ENCODE results near the gene EPC2. TPM values are rescaled to one million over a fixed set of nuclear protein-coding genes. Genes with fewer than 3 reads are reported as not detected.

The EPC2 gene
- total RNA-seq, 1 donor from 2014 or later: 39.3 TPM

DNA sequence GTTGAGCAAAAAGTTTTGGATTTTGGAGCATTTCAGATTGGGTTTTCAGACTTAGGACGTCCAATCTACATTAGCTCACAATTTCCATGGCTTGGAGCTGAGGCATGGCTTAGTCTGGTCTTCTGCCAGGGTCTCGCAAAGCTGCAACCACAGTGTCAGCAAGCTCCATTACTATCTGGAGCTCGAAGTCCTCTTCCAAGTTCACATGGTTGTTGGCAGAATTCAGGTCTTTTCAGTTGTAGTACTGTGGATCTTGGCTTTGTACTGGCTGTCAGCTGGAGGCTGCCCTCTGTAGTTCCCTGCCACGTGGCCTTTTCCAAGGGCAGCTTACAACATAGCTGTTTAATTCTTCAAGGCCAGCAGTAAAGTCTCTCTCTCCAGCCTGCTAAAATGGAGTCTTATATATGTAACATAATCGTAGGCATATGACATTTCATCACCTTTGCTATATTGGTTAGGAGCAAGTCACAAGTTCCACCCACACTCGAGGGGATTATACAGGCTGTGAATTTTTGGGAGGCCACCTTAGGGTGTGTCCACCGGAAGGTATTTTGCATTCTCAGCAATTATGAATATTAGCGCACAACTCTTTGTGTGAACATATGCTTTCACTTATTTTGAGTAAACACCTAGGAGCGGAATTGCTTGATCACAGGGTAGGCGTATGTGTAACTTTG is 41.5 kb upstream of the EPC2 start:
- Histone ChIP-seq H3K9me3 (ENCODE audit: low read depth) (no peaks in the 10 kb centered on the region), H3K79me2 (ENCODE audit: low read depth) (no peaks in the 10 kb centered on the region), H2AFZ (replicated peaks) (no peak overlapping the region), H3K4me2 (no peak overlapping the region), H4K20me1 (ENCODE audit: low read depth) (no peaks in the 10 kb centered on the region), H3K36me3 (no peaks in the 10 kb centered on the region), H3F3A (ENCODE audit: low read depth) (no peaks in the 10 kb centered on the region), H3K9ac (no peak overlapping the region), H3K27me3 (no peaks in the 10 kb centered on the region), H3K4me3 (no peak overlapping the region), H3K27ac (no peak overlapping the region), H3K4me1 (no peaks in the 10 kb centered on the region)
- Mint-ChIP-seq H3K27ac (no peak overlapping the region), H3K36me3 (no peaks in the 10 kb centered on the region), H3K27me3 (ENCODE audit: insufficient read depth, low read depth) (no peaks in the 10 kb centered on the region), H3K4me1 (no peaks in the 10 kb centered on the region), H3K4me3 (no peak overlapping the region), H3K9me3 (peaks cover 4% of the 10 kb centered on the region)
- no peak for TF ChIP-seq EZH2phosphoT487 (IDR thresholded peaks at IDR 0.05)
- no peak for TF ChIP-seq CTCF (IDR thresholded peaks at IDR 0.05)
- no peak for TF ChIP-seq EZH2 (IDR thresholded peaks at IDR 0.05)
- DNase-seq (ENCODE audit: low spot score): no peak

DNA sequence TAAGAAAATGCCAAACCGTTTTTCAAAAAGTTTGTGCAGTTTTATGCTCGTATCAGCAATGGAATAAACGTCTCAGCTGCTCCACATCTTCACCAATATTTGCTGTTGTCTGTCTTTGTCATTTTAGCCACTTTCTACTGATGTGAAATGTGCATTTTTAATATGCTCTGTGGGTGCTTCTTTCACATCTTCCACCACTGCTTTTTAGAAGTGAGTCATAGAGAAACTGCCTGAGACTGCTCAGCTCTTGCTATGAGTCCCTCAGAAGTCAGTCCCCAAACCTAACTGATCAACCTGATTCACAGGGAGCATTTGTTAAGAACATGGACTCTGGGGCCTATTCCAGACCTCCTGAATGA is 41.0 kb upstream of the EPC2 start:
- Histone ChIP-seq H3F3A (ENCODE audit: low read depth) (no peaks in the 10 kb centered on the region), H3K9me3 (ENCODE audit: low read depth) (no peaks in the 10 kb centered on the region), H3K4me3 (no peak overlapping the region), H3K27ac (no peak overlapping the region), H2AFZ (replicated peaks) (no peak overlapping the region), H3K4me1 (no peaks in the 10 kb centered on the region), H3K27me3 (no peaks in the 10 kb centered on the region), H3K9ac (no peak overlapping the region), H4K20me1 (ENCODE audit: low read depth) (no peaks in the 10 kb centered on the region), H3K79me2 (ENCODE audit: low read depth) (no peaks in the 10 kb centered on the region), H3K36me3 (no peaks in the 10 kb centered on the region), H3K4me2 (no peak overlapping the region)
- no peaks in the 10 kb centered on the region for H3K27me3 Mint-ChIP-seq (ENCODE audit: insufficient read depth, low read depth)
- no peak for DNase-seq (ENCODE audit: low spot score)
- no peaks in the 10 kb centered on the region for H3K36me3 Mint-ChIP-seq
- TF ChIP-seq CTCF (IDR thresholded peaks at IDR 0.05) (no peak), EZH2 (IDR thresholded peaks at IDR 0.05) (no peak), EZH2phosphoT487 (IDR thresholded peaks at IDR 0.05) (no peak)
- H3K27ac Mint-ChIP-seq: no peak overlapping the region
- no peak overlapping the region for H3K4me3 Mint-ChIP-seq
- H3K9me3 Mint-ChIP-seq: peaks cover 4% of the 10 kb centered on the region
- H3K4me1 Mint-ChIP-seq: no peaks in the 10 kb centered on the region

DNA sequence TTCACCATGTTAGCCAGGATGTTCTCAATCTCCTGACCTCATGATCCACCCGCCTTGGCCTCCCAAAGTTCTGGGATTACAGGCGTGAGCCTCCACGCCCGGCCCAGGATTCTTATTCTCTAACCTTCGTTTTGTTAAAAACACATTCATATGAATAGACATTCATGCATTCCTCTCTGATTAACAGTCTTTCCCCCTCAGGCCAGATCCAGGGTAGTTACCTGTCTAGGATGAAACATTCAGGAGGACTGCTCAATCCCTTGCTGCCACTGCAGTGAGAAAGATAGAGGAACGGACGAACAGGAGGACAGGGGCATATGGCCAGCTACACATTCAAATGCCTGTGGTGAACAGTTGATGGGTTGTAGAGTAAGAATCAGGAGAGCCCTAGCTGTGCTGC is 39.6 kb upstream of the EPC2 start:
- Histone ChIP-seq H3K4me3 (no peak overlapping the region), H2AFZ (replicated peaks) (no peak overlapping the region), H3K27ac (no peak overlapping the region), H3K4me1 (no peaks in the 10 kb centered on the region), H3K27me3 (no peaks in the 10 kb centered on the region), H4K20me1 (ENCODE audit: low read depth) (no peaks in the 10 kb centered on the region), H3K9me3 (ENCODE audit: low read depth) (no peaks in the 10 kb centered on the region), H3K4me2 (no peak overlapping the region), H3F3A (ENCODE audit: low read depth) (no peaks in the 10 kb centered on the region), H3K36me3 (no peaks in the 10 kb centered on the region), H3K79me2 (ENCODE audit: low read depth) (no peaks in the 10 kb centered on the region), H3K9ac (no peak overlapping the region)
- peaks cover 4% of the 10 kb centered on the region for H3K9me3 Mint-ChIP-seq
- no peak overlapping the region for H3K27ac Mint-ChIP-seq
- H3K4me1 Mint-ChIP-seq: no peaks in the 10 kb centered on the region
- DNase-seq (ENCODE audit: low spot score): no peak
- no peaks in the 10 kb centered on the region for H3K36me3 Mint-ChIP-seq
- no peak overlapping the region for H3K4me3 Mint-ChIP-seq
- TF ChIP-seq EZH2phosphoT487 (IDR thresholded peaks at IDR 0.05): no peak
- TF ChIP-seq EZH2 (IDR thresholded peaks at IDR 0.05): no peak
- TF ChIP-seq CTCF (IDR thresholded peaks at IDR 0.05): no peak
- H3K27me3 Mint-ChIP-seq (ENCODE audit: insufficient read depth, low read depth): no peaks in the 10 kb centered on the region
